ENCODE data around the gene AATK.
"Not testable (repeated sequence)": the region's sequence is repeated elsewhere in the genome, so short reads cannot be mapped to it uniquely, and the experiment has no call there.

- not testable (repeated sequence) for TF ChIP-seq CTCF (conservative IDR thresholded peaks at IDR 0.05); EZH2 (IDR thresholded peaks at IDR 0.05; ENCODE audit: low read depth)
These were observed 87.8 kb downstream of the AATK start for GRCh38 chr17:81078026-81078913.
